Measurements from ENCODE around the gene MCF2L.

Gene MCF2L

DNA sequence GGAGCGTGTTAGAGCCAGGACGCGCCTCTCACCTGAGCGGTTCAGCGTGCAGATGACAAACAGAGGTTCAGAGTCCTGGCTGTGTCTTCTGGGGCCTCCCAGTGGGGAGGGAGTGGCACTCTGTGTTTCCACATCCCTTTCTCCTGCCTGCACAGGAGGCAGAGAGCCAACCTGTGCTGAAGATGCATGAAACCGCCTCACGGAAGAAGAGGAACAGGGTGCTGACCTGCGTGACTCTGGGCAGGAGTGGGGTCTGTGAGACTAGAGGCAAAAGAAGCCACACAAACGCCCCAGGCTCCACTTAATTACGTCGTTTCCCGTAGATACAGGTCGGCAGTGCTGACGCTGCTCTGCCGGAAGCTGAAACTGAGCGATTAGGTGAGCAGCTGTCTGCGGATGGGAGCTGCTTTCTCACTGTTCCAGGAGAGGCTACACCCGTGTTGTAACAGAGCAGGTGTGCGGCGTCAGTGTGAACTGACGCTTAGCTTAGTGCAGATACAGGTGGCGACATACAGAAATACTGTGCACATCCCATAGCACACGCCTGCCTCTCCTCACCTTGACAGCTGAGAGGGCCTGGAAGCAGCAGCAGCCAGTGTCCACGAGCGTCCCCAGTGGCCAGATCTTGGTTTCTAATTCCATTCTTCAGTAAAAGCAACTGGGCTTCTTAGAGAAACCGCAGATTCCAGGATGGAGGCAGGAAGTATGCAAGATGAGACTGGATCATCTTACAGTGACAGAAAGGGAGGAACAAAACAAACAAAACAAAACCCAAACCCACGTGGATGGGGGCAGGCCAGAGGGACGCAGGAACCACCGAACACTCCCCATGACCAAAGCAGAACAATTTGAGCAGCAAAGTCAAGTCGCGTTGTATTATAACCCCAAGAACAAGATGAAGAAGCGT lies 37.7 kb upstream of the MCF2L start:
- TF ChIP-seq, protein P1, sequence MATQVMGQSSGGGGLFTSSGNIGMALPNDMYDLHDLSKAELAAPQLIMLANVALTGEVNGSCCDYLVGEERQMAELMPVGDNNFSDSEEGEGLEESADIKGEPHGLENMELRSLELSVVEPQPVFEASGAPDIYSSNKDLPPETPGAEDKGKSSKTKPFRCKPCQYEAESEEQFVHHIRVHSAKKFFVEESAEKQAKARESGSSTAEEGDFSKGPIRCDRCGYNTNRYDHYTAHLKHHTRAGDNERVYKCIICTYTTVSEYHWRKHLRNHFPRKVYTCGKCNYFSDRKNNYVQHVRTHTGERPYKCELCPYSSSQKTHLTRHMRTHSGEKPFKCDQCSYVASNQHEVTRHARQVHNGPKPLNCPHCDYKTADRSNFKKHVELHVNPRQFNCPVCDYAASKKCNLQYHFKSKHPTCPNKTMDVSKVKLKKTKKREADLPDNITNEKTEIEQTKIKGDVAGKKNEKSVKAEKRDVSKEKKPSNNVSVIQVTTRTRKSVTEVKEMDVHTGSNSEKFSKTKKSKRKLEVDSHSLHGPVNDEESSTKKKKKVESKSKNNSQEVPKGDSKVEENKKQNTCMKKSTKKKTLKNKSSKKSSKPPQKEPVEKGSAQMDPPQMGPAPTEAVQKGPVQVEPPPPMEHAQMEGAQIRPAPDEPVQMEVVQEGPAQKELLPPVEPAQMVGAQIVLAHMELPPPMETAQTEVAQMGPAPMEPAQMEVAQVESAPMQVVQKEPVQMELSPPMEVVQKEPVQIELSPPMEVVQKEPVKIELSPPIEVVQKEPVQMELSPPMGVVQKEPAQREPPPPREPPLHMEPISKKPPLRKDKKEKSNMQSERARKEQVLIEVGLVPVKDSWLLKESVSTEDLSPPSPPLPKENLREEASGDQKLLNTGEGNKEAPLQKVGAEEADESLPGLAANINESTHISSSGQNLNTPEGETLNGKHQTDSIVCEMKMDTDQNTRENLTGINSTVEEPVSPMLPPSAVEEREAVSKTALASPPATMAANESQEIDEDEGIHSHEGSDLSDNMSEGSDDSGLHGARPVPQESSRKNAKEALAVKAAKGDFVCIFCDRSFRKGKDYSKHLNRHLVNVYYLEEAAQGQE (IDR thresholded peaks at IDR 0.05; ENCODE audit: insufficient read depth in 1 of 2, low read depth in 2 of 2, low read length in 2 of 2): no peak
- TF ChIP-seq SIN3A (IDR thresholded peaks at IDR 0.05; ENCODE audit: borderline replicate concordance, insufficient read depth, low read length) (peak; percentile 73; the same call in 1 of the 2 replicates), FOXP2 (optimal IDR thresholded peaks at IDR 0.05; ENCODE audit: borderline replicate concordance, extremely low read depth, extremely low read length, insufficient read depth) (no peak), TAF1 (IDR thresholded peaks at IDR 0.05; ENCODE audit: borderline replicate concordance, insufficient read depth, low read length) (no peak)

DNA sequence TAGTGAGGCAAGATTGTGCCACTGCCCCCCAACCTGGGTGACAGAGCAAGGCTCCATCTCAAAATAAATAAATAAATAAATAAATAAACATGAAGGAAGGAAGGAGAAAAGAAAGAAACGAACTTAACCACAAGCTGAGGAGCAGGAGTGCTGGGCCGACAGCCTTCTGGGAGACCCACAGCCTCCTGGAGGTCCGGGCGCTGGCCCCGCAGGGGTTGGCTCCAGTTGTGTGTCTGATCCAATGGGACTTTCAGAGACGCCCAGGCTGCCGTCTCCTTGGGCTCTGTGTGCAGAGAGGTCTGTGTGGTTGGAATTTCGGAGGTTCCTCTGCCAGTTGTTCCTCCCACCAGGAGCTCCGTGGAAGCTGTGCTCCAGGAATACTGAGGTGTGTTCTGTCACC lies 36.0 kb upstream of the MCF2L start:
- TF ChIP-seq, protein P1 (IDR thresholded peaks at IDR 0.05; ENCODE audit: insufficient read depth in 1 of 2, low read depth in 2 of 2, low read length in 2 of 2): no peak
- no peak for TF ChIP-seq POLR2AphosphoS5 (IDR thresholded peaks at IDR 0.05; ENCODE audit: low read depth, low read length)
- no peak for TF ChIP-seq SIN3A (IDR thresholded peaks at IDR 0.05; ENCODE audit: borderline replicate concordance, insufficient read depth, low read length)
- TF ChIP-seq FOXP2 (optimal IDR thresholded peaks at IDR 0.05; ENCODE audit: borderline replicate concordance, extremely low read depth, extremely low read length, insufficient read depth): no peak
- no peak for TF ChIP-seq TAF1 (IDR thresholded peaks at IDR 0.05; ENCODE audit: borderline replicate concordance, insufficient read depth, low read length)

DNA sequence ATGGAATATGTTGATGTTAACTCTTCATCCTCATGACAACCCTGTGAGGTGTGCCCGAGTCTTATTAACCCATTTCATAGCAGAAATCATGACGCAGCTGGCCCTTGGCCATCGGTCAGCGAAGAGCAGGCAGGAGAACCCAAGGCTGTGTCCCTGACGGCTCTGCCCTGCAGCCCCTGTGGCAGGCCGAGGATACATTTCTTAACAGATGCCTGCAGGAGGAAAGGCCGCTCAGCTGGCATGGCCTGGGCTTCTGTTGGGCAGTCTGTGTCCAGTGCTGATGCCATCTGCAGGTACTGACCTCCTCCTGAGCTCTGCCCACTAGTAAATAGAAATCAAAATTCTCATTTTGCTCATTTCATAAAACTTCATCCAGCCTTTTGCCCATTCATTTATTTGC lies 35.4 kb upstream of the MCF2L start:
- TF ChIP-seq SIN3A (IDR thresholded peaks at IDR 0.05; ENCODE audit: borderline replicate concordance, insufficient read depth, low read length) (no peak), POLR2AphosphoS5 (IDR thresholded peaks at IDR 0.05; ENCODE audit: low read depth, low read length) (no peak), FOXP2 (optimal IDR thresholded peaks at IDR 0.05; ENCODE audit: borderline replicate concordance, extremely low read depth, extremely low read length, insufficient read depth) (no peak), TAF1 (IDR thresholded peaks at IDR 0.05; ENCODE audit: borderline replicate concordance, insufficient read depth, low read length) (no peak)
- TF ChIP-seq, protein P1 (IDR thresholded peaks at IDR 0.05; ENCODE audit: insufficient read depth in 1 of 2, low read depth in 2 of 2, low read length in 2 of 2): no peak

DNA sequence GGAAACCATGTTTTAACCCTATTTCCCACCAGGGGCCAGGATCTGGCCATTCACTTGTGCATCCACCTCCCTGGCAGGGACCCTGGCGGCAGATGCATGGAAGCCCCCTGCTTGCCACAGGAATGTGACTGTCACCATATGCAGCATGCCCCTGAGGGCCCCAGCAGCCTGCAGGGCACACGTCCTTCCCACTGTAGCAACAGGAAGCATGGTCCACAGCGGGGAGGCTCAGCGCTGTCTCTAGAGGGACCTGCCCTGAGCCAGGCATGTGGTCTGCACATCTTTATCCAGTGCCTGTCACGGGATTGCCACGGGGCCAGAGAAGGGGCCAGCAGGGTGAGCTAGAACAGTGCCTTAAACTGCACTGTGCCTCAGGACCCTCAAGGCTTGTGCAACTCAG lies 34.9 kb upstream of the MCF2L start:
- TF ChIP-seq, protein P1 (IDR thresholded peaks at IDR 0.05; ENCODE audit: insufficient read depth in 1 of 2, low read depth in 2 of 2, low read length in 2 of 2): no peak
- TF ChIP-seq FOXP2 (optimal IDR thresholded peaks at IDR 0.05; ENCODE audit: borderline replicate concordance, extremely low read depth, extremely low read length, insufficient read depth) (no peak), POLR2AphosphoS5 (IDR thresholded peaks at IDR 0.05; ENCODE audit: low read depth, low read length) (no peak)
